HG02623 (cell line): ENCODE measurements around the gene BAZ1A.
"Not testable (repeated sequence)": the region's sequence is repeated elsewhere in the genome, so short reads cannot be mapped to it uniquely, and the experiment has no call there.

Experiments
- ATAC-seq: cut with Tn5 transposase; IDR thresholded peaks from one replicate; pipeline ENCODE4 v1.9.1; 2021; ENCODE audit warnings: moderate library complexity; ENCODE audit not compliant: unreplicated experiment

The BAZ1A gene

GRCh38 chr14:34792598-34792997 lies 82.6 kb downstream of the BAZ1A start:
- ATAC-seq, result no peak

GRCh38 chr14:34785223-34786006 lies 89.7 kb downstream of the BAZ1A start:
- ATAC-seq, result no peak

- ATAC-seq, result no peak
Observed at GRCh38 chr14:34782031-34782430, 93.1 kb downstream of the BAZ1A start.

DNA sequence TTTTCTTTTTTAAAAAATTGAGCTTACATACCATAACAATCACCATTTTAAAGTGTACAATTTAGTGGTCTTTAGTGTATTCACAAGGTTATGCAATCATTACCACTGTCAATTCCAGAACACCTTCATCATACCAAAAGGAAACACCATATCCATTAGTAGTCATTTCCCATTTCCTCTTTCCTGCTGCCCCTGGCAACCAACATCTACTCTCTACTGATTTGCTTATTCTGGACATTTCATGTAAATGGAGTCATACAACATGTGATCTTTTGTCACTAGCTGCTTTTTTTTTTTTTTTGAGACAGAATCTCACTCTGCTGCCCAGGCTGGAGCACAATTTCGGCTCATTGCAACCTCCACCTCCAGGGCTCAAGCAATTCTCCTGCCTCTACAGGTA lies 93.9 kb downstream of the BAZ1A start:
- ATAC-seq, result no peak

GRCh38 chr14:34780646-34781045 lies 94.5 kb downstream of the BAZ1A start:
- no peak for ATAC-seq

DNA sequence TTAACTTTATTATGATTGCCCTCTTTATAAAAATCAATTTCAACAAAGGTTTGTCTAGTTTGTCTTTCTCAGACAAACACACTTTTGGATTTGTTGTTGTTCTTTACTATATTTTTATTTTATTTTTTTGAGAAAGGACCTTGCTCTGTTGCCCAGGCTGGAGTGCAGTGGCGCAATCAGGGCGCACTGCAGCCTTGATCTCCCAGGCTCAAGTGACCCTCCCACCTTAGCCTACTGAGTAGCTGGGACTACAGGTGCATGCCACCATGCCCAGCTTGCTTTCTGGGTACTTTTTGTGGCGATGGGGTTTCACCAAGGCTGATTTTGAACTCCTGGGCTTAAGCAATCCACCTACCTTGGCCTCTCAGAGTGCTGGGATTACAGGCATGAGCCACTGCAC lies 96.4 kb downstream of the BAZ1A start:
- ATAC-seq, result no peak

DNA sequence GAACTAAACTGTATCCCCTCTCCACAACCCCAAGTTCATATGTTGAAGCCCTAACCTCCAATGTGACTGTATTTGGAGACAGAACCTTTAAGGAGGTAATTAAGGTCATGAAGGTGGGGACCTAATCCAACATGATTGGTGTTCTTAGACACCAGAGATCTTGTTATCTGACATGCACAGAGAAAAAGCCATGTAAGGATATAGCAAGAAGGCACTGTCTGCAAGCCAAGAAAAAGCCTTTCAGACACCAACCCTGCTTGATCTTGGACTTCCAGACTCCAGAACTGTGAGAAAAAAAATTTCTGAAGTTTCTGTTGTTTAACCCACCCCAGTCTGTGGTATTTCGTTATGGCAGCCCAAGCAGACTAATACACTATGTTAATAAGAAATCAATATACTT lies 98.5 kb downstream of the BAZ1A start:
- ATAC-seq, result no peak

GRCh38 chr14:34775922-34776321 lies 99.2 kb downstream of the BAZ1A start:
- ATAC-seq, result no peak

DNA sequence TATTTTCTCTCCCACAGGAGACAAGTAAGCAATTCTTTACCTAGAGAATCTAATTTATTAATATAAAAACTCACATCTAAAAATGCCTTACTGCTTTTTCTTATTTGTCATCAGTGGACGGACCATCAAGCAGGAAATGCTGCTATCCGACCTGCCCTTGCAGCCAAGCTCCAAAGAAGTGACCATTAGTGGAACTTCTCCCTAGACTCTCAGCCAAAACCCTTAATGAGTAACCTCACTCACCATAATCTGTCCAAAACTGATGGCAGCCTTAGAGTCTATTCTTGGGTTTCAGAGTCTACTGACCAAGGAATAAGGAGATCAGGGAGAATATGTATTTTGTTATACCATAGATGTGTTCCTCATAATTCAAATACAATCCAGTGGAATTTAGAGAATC lies 99.8 kb downstream of the BAZ1A start:
- no peak for ATAC-seq

- ATAC-seq, result no peak
Observed at GRCh38 chr14:34770901-34771300, 104.3 kb downstream of the BAZ1A start.

DNA sequence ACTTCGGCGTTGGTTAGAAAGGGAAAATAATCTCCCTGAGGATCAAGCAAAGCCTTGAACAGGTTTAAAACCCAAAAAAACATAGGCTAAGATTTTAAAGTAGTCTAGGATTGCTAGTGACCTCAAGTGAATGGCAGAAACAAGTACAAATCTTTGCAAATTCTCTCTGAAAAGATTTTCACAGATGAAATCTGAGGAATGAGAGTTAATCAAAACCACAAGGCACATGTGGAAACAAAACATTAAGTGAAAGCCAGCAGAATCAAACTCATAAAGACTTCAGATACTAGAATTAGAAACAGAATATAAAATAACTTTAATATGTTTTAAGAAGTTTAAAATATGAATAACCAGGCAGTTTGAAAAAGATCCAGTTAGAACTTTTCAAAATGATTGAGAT lies 108.6 kb downstream of the BAZ1A start:
- ATAC-seq, result no peak

DNA sequence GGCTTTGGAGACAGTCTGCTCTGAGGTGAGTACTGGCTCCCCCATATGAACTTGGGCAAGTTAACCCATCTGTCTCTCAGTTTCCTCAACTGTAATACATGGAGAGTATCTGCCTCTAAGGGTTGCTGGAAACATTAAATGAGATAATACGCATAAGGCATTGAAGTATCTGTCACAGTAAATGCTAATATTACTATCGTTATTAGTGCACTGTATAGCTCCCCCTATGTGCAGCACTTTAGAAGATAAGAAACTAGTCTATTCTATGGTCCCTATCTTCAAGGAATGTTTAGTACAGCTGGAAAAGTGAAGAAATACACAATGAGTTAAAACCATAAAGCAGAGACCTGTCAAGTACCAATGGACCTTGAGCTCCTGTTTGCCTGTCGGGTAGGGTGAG lies 109.1 kb downstream of the BAZ1A start:
- no peak for ATAC-seq

- ATAC-seq, result no peak
Observed at GRCh38 chr14:34755215-34755614, 119.9 kb downstream of the BAZ1A start.

- no peak for ATAC-seq
Observed at GRCh38 chr14:34754687-34755086, 120.5 kb downstream of the BAZ1A start.

- ATAC-seq, result no peak
Observed at GRCh38 chr14:34750670-34751069, 124.5 kb downstream of the BAZ1A start.

- no peak for ATAC-seq
Observed at GRCh38 chr14:34750233-34750632, 124.9 kb downstream of the BAZ1A start.

DNA sequence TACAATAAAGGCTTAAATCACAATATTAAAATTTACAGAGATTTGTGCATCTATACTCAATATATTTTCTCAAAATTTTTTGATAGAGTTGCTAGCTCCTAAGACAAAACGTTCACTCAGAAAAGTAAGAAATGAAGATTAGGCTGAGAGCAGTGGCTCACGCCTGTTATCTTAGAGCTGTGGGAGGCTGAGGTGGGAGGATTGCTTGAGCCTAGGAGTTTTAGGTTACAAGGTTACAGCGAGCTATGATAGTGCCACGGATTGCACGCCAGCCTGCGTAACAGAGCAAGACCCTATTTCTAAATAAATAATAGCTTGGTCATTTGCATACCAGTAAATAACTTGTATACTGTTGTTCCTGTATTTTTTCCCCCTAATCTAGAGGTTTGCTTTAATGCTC lies 125.8 kb downstream of the BAZ1A start:
- ATAC-seq, result no peak

DNA sequence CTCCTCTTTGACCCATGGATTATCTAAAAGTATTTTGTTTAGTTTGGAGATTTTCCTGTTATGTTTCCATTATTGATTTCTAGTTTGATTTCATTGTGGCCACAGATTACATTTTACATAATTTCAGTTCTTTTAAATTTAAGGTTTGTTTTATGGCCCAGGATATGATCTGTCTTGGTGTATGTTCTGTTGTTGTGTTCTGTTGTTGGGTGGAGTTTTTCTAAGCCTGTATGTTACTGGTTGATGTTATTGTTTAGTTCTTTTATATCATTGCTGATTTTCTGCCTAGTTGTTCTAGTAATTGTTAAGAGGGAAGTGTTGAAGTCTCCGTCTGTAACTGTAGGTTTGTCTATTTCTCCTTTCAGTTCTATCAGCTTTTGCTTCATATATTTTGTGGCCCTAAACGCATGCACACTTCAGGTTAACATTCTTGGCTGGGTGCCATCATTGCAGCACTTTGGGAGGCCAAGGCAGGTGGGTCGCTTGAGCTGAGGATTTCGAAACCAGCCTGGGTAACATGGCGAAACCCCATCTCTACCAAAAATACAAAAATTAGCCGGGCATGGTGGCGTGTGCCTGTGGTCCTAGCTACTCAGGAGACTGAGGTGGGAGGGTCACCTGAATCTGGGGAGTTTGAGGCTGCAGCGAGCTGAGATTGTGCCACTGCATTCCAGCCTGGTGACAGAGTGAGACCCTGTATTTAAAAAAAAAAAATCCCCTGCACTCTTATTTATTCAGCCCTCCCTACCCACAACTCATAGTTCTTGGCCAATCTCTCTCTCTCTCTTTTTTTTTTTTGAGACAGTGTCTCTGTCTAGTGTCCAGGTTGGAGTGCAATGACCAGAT lies 132.7 kb downstream of the BAZ1A start:
- no peak for ATAC-seq

DNA sequence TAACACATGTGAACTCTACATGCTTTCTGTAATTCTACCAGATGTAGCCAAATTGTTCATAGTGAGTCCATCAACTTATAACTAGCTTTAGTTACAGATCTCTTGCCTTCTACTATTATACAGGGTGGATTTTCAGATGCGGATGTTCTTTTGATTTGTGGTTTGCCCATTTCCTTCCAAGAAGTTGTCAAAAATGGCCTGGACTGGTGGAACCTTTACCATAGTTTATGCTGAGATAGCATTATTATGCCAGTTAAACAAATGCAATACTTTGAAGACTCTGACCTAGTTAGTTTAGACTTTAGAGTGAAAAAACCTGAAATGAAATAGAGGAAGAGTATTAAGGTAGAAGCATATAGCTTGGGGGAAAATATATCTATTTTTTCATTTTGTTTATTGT lies 133.3 kb downstream of the BAZ1A start:
- no peak for ATAC-seq

- not testable (repeated sequence) for ATAC-seq
Observed at GRCh38 chr14:34740139-34740538, 135.0 kb downstream of the BAZ1A start.

DNA sequence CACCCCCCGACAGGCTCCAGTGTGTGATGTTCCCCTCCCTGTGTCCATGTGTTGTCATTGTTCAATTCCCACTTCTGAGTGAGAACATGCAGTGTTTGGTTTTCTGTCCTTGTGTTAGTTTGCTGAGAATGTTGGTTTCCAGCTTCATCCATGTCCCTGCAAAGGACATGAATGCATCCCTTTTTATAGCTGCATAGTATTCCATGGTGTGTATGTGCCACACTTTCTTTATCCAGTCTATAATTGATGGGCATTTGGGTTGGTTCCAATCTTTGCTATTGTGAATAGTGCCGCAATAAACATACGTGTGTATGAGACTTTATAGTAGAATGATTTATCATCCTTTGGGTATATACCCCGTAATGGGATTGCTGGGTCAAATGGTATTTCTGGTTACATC lies 138.1 kb downstream of the BAZ1A start:
- not testable (repeated sequence) for ATAC-seq

DNA sequence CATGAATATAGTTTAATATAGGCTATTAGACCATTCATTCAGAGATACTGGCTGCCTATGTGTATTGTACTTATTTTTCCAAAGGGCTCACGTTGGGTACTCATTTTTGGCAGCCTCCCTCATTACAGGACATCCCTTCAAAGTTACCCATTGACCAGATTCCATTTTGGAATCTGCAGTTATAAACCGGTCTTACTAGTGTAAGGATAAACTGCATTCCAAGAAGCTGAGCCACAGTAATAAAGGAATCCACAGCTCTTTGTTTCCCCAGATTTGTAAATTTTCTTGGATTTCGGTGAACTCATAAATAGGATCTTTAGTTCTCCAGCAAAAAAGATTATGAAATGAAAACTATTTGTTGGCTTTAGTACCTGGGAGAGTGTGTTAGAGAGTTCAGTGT lies 141.9 kb downstream of the BAZ1A start:
- no peak for ATAC-seq
